ENCODE results near the gene MAGEB17. TPM values are rescaled to one million over a fixed set of nuclear protein-coding genes. Genes with fewer than 3 reads are reported as not detected.

Gene MAGEB17
- polyA plus RNA-seq, 1 of the 3 experiments (the other 2 are of a cell fraction), result 0.13 TPM

GRCh38 chrX:16212024-16212423 is 44.7 kb downstream of the MAGEB17 start:
- Histone ChIP-seq H3K36me3 (replicated peaks in 1 of 2; ENCODE audit: control insufficient read depth in 1 of 2, insufficient read depth in 2 of 2, low read length in 1 of 2) (no peaks in the 10 kb centered on the region), H3K27me3 (ENCODE audit: insufficient read depth) (no peaks in the 10 kb centered on the region), H3K9ac (no peak overlapping the region), H3K27ac (ENCODE audit: low read depth in 2 of 2, low read length in 1 of 2) (no peak overlapping the region), H3F3A (replicated peaks; ENCODE audit: insufficient read depth) (no peaks in the 10 kb centered on the region), H3K4me3 (ENCODE audit: low read depth in 2 of 2, low read length in 1 of 2) (no peak overlapping the region), H3K4me1 (ENCODE audit: control insufficient read depth in 1 of 2, insufficient read depth in 2 of 2, low read depth in 1 of 2, low read length in 1 of 2) (no peaks in the 10 kb centered on the region), H3K9me2 (no peaks in the 10 kb centered on the region), H4K20me1 (ENCODE audit: insufficient read depth) (no peaks in the 10 kb centered on the region), H3K79me2 (ENCODE audit: insufficient read depth) (no peaks in the 10 kb centered on the region), H3K9me3 (no peaks in the 10 kb centered on the region), H2AFZ (ENCODE audit: low read depth) (no peak overlapping the region; the same call in 1 of the 2 replicates), H3K4me2 (no peak overlapping the region)
- 31% methylated on average over 2 of the region's 2 CpGs for WGBS (ENCODE audit: low lambda C conversion rate)
- peak; percentile 33; the same call in 1 of the 2 replicates for TF ChIP-seq FOSL2 (IDR thresholded peaks at IDR 0.05; ENCODE audit: borderline replicate concordance, low read depth)
- no peak for TF ChIP-seq RCOR1 (IDR thresholded peaks at IDR 0.05; ENCODE audit: low read length)
- no peak for TF ChIP-seq YY1 (IDR thresholded peaks at IDR 0.05; ENCODE audit: low read depth)
- TF ChIP-seq JUND (IDR thresholded peaks at IDR 0.05), result peak; percentile 44; the same call in 1 of the 2 replicates
- no peak for TF ChIP-seq TCF12 (IDR thresholded peaks at IDR 0.05)
- POLR2A ChIA-PET, result no interaction called here
- DNase-seq, result no peak
- CTCF ChIA-PET, result interaction anchor here (0.8 to 1.5 kb wide), 3 partner anchors 9 to 281 kb away, joined by 3 to 5 read pairs (median 4); no protein-coding TSS in a partner anchor

DNA sequence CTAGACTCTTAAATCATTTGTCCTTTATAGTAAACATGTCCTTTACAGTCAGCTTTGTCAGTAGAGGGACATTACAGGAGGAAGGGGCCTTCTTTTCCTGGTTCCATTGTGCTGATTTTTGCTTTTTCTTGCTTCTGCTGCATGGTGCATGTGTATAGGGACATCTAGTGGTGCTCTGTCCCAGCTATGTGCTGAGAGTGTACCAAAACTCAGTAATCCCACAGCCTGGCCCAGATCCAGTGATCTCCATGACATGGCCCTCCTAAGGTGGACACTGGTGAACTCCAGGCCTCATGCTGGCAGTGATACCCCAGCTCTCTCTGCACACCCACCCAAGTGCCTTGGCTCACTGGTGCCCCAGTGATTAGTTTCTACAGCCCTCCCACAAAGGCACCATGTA is 45.2 kb downstream of the MAGEB17 start:
- Histone ChIP-seq H3K27ac (ENCODE audit: low read depth in 2 of 2, low read length in 1 of 2) (no peak overlapping the region), H3F3A (replicated peaks; ENCODE audit: insufficient read depth) (no peaks in the 10 kb centered on the region), H3K27me3 (ENCODE audit: insufficient read depth) (no peaks in the 10 kb centered on the region), H3K9ac (no peak overlapping the region), H4K20me1 (ENCODE audit: insufficient read depth) (no peaks in the 10 kb centered on the region), H3K9me3 (no peaks in the 10 kb centered on the region), H3K79me2 (ENCODE audit: insufficient read depth) (no peaks in the 10 kb centered on the region), H3K9me2 (no peaks in the 10 kb centered on the region), H3K4me3 (ENCODE audit: low read depth in 2 of 2, low read length in 1 of 2) (no peak overlapping the region), H2AFZ (ENCODE audit: low read depth) (no peak overlapping the region), H3K36me3 (replicated peaks in 1 of 2; ENCODE audit: control insufficient read depth in 1 of 2, insufficient read depth in 2 of 2, low read length in 1 of 2) (no peaks in the 10 kb centered on the region), H3K4me2 (no peak overlapping the region), H3K4me1 (ENCODE audit: control insufficient read depth in 1 of 2, insufficient read depth in 2 of 2, low read depth in 1 of 2, low read length in 1 of 2) (no peaks in the 10 kb centered on the region)
- DNase-seq, result peak; percentile 4
- ChIA-PET CTCF (interaction anchor here (0.8 to 1.5 kb wide), 3 partner anchors 10 to 282 kb away, joined by 3 to 5 read pairs (median 4); no protein-coding TSS in a partner anchor), POLR2A (no interaction called here)
- TF ChIP-seq RCOR1 (IDR thresholded peaks at IDR 0.05; ENCODE audit: low read length) (no peak), SMC3 (IDR thresholded peaks at IDR 0.05; ENCODE audit: low read depth, low read length) (peak; percentile 23; the same call in 1 of the 2 replicates), RAD21 (IDR thresholded peaks at IDR 0.05; ENCODE audit: low read length) (peak; percentile 60), TEAD4 (IDR thresholded peaks at IDR 0.05; ENCODE audit: borderline replicate concordance, insufficient read depth) (no peak), CTCF (IDR thresholded peaks at IDR 0.05) (peak; percentile 42)
- TF ChIP-seq, protein P1, sequence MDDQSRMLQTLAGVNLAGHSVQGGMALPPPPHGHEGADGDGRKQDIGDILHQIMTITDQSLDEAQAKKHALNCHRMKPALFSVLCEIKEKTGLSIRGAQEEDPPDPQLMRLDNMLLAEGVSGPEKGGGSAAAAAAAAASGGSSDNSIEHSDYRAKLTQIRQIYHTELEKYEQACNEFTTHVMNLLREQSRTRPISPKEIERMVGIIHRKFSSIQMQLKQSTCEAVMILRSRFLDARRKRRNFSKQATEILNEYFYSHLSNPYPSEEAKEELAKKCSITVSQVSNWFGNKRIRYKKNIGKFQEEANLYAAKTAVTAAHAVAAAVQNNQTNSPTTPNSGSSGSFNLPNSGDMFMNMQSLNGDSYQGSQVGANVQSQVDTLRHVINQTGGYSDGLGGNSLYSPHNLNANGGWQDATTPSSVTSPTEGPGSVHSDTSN (IDR thresholded peaks at IDR 0.05), result no peak
- TF ChIP-seq, protein P2, sequence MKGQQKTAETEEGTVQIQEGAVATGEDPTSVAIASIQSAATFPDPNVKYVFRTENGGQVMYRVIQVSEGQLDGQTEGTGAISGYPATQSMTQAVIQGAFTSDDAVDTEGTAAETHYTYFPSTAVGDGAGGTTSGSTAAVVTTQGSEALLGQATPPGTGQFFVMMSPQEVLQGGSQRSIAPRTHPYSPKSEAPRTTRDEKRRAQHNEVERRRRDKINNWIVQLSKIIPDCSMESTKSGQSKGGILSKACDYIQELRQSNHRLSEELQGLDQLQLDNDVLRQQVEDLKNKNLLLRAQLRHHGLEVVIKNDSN (IDR thresholded peaks at IDR 0.05; ENCODE audit: borderline replicate concordance, low read depth), result no peak
